Measurements from ENCODE around the gene PRR20G. TPM values are rescaled to one million over a fixed set of nuclear protein-coding genes. Genes with fewer than 3 reads are reported as not detected.
A peak's percentile ranks its signal among the peaks of the same experiment; 100 is the strongest.

The PRR20G gene
- total RNA-seq, 2 donors from 2014 or later = not detected

DNA sequence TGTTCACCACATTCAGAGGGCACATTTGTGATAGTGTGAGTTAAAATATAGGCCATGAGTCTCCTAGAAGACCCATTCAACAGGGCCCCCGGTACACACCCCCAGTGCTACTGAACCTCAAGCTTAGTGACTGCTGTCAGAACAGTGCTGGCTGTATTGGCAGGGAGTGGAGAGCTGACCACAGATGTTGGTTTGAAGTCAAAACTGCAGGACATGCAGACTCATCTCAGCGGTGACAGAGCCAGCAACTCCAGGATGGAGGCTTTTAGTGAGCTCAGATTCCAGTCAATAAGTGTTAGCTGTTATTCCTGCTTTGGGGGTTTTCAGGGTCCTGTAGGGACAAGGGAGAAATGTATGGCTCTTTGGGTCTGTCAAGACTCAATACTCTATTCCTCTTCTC, 29.1 kb downstream of the PRR20G start:
- Mint-ChIP-seq H3K36me3 (no peaks in the 10 kb centered on the region), H3K27ac (no peak overlapping the region), H3K9me3 (no peaks in the 10 kb centered on the region)
- DNase-seq (ENCODE audit: low spot score in 2 of 2) (no peak), ATAC-seq (no peak)

DNA sequence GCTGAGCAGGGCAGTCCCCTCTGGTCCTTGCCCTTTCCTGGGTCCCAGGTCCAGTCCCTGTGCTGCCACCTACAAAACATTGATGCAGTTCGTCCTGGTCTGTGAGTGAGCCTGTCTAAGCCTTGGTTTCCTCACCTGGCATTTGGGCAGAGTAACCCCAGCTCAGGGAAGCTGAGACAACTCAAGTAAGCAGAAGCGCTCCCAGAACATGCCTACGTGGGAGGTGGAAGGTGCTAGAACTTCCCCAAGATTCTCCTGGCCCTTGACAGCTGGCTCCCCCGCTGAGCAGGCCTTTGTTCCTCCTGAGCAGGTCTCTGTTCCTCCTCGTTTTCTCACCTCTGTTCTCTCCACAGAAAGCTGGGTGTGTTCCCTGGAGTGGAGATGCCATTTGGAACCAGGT, 30.5 kb downstream of the PRR20G start:
- Mint-ChIP-seq H3K36me3 (no peaks in the 10 kb centered on the region), H3K27ac (no peak overlapping the region), H3K9me3 (no peaks in the 10 kb centered on the region)
- no peak for DNase-seq (ENCODE audit: low spot score in 2 of 2)
- no peak for ATAC-seq

GRCh38 chr3:127256733-127257271, 31.0 kb downstream of the PRR20G start:
- ATAC-seq (no peak), DNase-seq (ENCODE audit: low spot score in 2 of 2) (no peak)
- Mint-ChIP-seq H3K9me3 (no peaks in the 10 kb centered on the region), H3K36me3 (no peaks in the 10 kb centered on the region), H3K27ac (no peak overlapping the region)

DNA sequence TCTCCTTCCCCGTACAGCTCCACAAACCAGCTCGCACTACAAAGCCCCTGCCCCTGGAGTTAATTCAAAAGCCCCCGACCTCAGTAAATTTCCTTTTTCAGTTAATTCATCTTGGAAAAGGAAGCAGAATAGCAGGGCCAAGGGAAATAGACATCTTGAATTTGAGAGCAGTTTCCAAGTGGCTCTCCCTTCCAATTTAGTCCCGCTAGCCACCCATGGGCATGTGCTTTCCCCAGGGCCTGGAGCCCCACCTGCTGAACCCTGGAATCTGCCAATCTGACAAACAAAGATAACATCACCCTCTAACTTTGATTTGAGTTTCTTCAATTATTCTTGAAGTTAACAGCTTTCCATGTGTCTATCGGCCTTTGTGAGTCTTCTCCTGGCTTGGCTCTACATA, 31.7 kb downstream of the PRR20G start:
- peak overlapping the region in 1 of 2 donors; percentile 39 for H3K27ac Mint-ChIP-seq
- ATAC-seq (no peak), DNase-seq (ENCODE audit: low spot score in 2 of 2) (no peak)
- no peaks in the 10 kb centered on the region for H3K9me3 Mint-ChIP-seq
- no peaks in the 10 kb centered on the region for H3K36me3 Mint-ChIP-seq

- no peak overlapping the region for H3K27ac Mint-ChIP-seq
- no peaks in the 10 kb centered on the region for H3K9me3 Mint-ChIP-seq
- ATAC-seq = no peak
- no peak for DNase-seq (ENCODE audit: low spot score in 2 of 2)
- no peaks in the 10 kb centered on the region for H3K36me3 Mint-ChIP-seq
Observed at GRCh38 chr3:127255516-127255915, 32.3 kb downstream of the PRR20G start.

DNA sequence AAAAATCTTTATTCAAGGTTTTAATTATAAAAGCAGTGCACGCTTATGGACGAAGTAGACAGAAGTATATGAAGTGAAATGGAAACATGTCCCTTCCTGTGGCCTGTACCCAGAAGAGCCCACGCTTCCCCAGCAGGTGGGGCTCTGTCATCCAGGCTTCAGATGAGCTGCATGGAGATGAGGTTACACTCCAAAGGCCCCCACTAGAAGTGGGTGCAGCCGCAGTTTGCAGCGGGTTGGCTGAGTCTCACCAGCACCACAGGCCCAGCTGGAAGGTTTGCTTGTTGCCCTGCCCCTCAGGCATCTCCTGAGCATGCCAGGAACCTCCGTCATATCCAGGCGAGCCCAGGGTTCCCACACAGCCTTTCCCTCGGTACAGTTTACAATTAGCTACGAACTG, 33.1 kb downstream of the PRR20G start:
- peaks cover 0 to 8% of the 10 kb centered on the region in 2 donors for H3K9me3 Mint-ChIP-seq
- DNase-seq (ENCODE audit: low spot score in 2 of 2) (no peak), ATAC-seq (no peak)
- H3K36me3 Mint-ChIP-seq = no peaks in the 10 kb centered on the region
- H3K27ac Mint-ChIP-seq = no peak overlapping the region

DNA sequence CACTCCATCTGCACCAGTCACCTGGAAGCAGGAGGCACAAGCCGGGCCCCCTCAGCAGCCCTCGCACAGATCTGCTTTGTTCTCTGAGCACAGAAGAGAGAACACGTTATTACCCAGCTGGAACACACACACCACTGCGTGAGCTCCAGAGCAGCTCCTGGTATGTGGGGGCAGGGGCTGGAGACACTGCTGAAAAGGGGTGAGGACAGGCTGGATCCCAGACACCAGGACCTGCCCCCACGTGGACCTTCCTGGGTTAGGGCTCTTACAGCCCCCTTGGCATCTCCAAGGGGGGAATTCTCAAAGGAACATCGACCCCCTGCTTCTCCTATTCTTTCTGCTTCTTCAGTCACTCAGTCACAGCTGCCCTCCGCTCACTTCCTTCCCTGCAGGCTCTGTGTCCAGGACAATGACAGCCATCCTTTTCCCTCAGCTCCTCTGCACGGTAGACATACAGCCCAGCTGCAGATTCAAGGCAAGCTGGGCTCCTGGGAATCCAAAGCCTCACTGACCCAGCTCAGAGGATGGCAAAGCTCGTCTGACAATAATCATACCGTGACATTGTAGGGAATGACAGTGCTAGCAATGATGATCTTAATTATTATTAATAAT, 33.7 kb downstream of the PRR20G start:
- H3K27ac Mint-ChIP-seq = no peak overlapping the region
- H3K9me3 Mint-ChIP-seq = peaks cover 0 to 9% of the 10 kb centered on the region in 2 donors
- peaks cover 0 to 2% of the 10 kb centered on the region in 2 donors for H3K36me3 Mint-ChIP-seq
- ATAC-seq = no peak
- no peak for DNase-seq (ENCODE audit: low spot score in 2 of 2)

DNA sequence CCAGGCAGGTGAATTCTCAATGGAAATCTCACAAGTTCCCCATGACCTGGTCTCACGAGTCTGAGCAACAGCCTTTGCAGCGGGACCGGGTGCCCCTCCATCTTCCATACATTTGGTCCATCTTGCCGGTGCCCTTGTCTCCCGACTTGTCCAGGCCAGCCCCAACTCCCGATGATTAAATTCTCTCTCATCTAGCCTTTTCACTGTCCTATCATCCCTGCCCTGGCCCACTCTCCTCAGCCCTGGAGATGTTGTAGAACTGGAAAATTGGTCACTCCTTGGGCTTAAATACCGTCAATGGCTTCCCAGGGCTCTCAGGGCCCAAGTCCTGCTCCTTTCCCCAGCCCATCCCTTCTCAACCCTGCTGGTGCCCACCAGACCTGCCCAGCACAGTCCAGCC, 34.4 kb downstream of the PRR20G start:
- H3K36me3 Mint-ChIP-seq = peaks cover 0 to 4% of the 10 kb centered on the region in 2 donors
- no peak overlapping the region for H3K27ac Mint-ChIP-seq
- ATAC-seq (no peak), DNase-seq (ENCODE audit: low spot score in 2 of 2) (no peak)
- peaks cover 3 to 9% of the 10 kb centered on the region in 2 donors for H3K9me3 Mint-ChIP-seq

- ATAC-seq (no peak), DNase-seq (ENCODE audit: low spot score in 2 of 2) (no peak)
- H3K27ac Mint-ChIP-seq = no peak overlapping the region
- peaks cover 8 to 13% of the 10 kb centered on the region in 2 donors for H3K9me3 Mint-ChIP-seq
- H3K36me3 Mint-ChIP-seq = peaks cover 0 to 9% of the 10 kb centered on the region in 2 donors
Observed at GRCh38 chr3:127252446-127252845, 35.4 kb downstream of the PRR20G start.

GRCh38 chr3:127250032-127250431, 37.8 kb downstream of the PRR20G start:
- H3K27ac Mint-ChIP-seq = no peak overlapping the region
- no peak for DNase-seq (ENCODE audit: low spot score in 2 of 2)
- ATAC-seq = no peak
- peaks cover 11 to 17% of the 10 kb centered on the region in 2 donors for H3K36me3 Mint-ChIP-seq
- H3K9me3 Mint-ChIP-seq = peaks cover 29 to 36% of the 10 kb centered on the region in 2 donors

GRCh38 chr3:127247292-127247691, 40.6 kb downstream of the PRR20G start:
- ATAC-seq (no peak), DNase-seq (ENCODE audit: low spot score in 2 of 2) (no peak)
- H3K27ac Mint-ChIP-seq = no peak overlapping the region
- H3K9me3 Mint-ChIP-seq = peaks cover 38 to 39% of the 10 kb centered on the region in 2 donors
- H3K36me3 Mint-ChIP-seq = peaks cover 18 to 28% of the 10 kb centered on the region in 2 donors

DNA sequence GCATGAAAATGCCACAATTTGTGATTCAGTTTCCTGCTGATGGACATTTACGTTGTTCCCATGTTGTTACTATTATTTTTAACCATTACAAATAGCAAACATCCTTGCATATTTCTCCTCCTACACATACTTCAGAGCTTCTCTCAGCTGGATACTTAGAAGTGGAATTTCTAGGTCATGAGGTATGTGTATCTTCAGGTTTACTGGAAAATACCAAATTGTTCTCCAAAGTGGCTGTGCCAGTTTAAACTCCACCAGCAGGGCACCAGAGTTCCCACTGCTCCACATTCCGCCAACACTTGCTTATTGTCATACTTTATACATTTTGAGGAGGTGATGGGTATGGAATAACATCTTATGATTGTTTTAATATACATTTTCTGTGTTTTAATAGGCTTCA, 49.2 kb downstream of the PRR20G start:
- ATAC-seq (no peak), DNase-seq (ENCODE audit: low spot score in 2 of 2) (no peak)
- H3K9me3 Mint-ChIP-seq = peaks cover 6 to 9% of the 10 kb centered on the region in 2 donors

DNA sequence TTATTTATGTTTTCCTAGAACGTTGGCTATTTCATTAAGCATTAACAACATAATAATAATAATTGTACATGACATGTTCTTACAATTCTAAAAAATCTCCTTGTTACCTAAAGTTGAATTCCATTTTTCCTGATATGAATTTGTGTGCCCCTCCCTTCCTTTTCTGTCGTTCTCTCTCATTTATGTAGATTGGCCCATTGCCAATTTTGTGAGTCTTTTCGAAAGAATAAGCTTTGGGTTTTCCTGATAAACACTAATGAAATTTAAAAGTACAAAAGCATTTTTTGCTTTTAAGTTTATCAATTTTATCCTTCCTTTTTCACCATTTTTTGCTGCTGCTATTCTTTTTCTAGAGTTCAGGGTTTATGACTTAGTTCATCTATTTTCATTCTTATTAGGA, 50.0 kb downstream of the PRR20G start:
- no peak for ATAC-seq
- Mint-ChIP-seq H3K27ac (no peak overlapping the region), H3K9me3 (peaks cover 6 to 9% of the 10 kb centered on the region in 2 donors), H3K36me3 (peaks cover 4 to 10% of the 10 kb centered on the region in 2 donors)
- no peak for DNase-seq (ENCODE audit: low spot score in 2 of 2)

More for the DNA sequence above, 49.2 kb downstream of the PRR20G start:
- no peak overlapping the region for H3K27ac Mint-ChIP-seq
- H3K36me3 Mint-ChIP-seq = peaks cover under 1 to 10% of the 10 kb centered on the region in 2 donors

DNA sequence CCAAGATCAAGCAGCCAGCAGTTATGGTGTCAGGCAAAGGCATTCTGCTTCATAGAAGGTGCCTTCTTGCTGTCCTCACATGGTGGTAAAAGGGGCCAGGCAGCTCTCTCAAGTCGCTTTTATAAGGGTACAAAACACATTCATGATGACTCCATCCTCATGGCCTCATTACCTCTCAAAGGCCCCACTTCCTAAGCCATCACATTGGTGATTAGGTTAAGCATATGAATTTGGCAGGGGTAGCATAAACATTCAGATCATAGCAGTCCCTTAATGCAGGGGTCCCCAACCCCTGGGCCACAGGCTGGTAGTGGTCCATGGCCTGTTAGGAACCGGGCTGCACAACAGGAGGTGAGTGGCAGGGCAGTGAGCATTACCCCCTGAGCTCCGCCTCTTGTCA, 52.1 kb downstream of the PRR20G start:
- peaks cover 0 to 4% of the 10 kb centered on the region in 2 donors for H3K36me3 Mint-ChIP-seq
- H3K27ac Mint-ChIP-seq = no peak overlapping the region
- ATAC-seq (no peak), DNase-seq (ENCODE audit: low spot score in 2 of 2) (no peak)
- peaks cover 0 to 5% of the 10 kb centered on the region in 2 donors for H3K9me3 Mint-ChIP-seq

- Mint-ChIP-seq H3K36me3 (peaks cover 0 to 4% of the 10 kb centered on the region in 2 donors), H3K27ac (no peak overlapping the region), H3K9me3 (peaks cover 0 to 5% of the 10 kb centered on the region in 2 donors)
- DNase-seq (ENCODE audit: low spot score in 2 of 2) (no peak), ATAC-seq (no peak)
Observed at GRCh38 chr3:127234778-127235177, 53.1 kb downstream of the PRR20G start.

Data from activated naive CD4-positive, alpha-beta T cell treated with anti-CD3 and anti-CD28 coated beads, Interleukin-2, amount 50 U/mL, for 72 hours (primary cell).